ENCODE results near the gene PRCD.
"Not testable (repeated sequence)": the region's sequence is repeated elsewhere in the genome, so short reads cannot be mapped to it uniquely, and the experiment has no call there.

Gene PRCD

GRCh38 chr17:76506408-76507345, 33.2 kb upstream of the PRCD start:
- no peak overlapping the region; the same call in 1 of the 2 replicates for H3K4me3 ChIP-seq (ENCODE audit: low read depth, low read length)
- peak; percentile 82 for TF ChIP-seq CTCF (IDR thresholded peaks at IDR 0.05; ENCODE audit: control insufficient read depth, extremely low read depth, insufficient read depth)
- no peak for DNase-seq (ENCODE audit: low read depth)

- not testable (repeated sequence) for H3K4me3 ChIP-seq (ENCODE audit: low read depth, low read length); DNase-seq (ENCODE audit: low read depth)
Observed at GRCh38 chr17:76508472-76509063, 31.3 kb upstream of the PRCD start.

GRCh38 chr17:76510831-76511244, 29.0 kb upstream of the PRCD start:
- no peak for TF ChIP-seq CTCF (IDR thresholded peaks at IDR 0.05; ENCODE audit: control insufficient read depth, extremely low read depth, insufficient read depth)
- no peak overlapping the region for H3K4me3 ChIP-seq (ENCODE audit: low read depth, low read length)
- DNase-seq (ENCODE audit: low read depth), result no peak

- H3K4me3 ChIP-seq (ENCODE audit: low read depth, low read length), result no peak overlapping the region
- DNase-seq (ENCODE audit: low read depth), result no peak
- TF ChIP-seq CTCF (IDR thresholded peaks at IDR 0.05; ENCODE audit: control insufficient read depth, extremely low read depth, insufficient read depth), result no peak
Observed at GRCh38 chr17:76511668-76512365, 28.0 kb upstream of the PRCD start.

- H3K4me3 ChIP-seq (ENCODE audit: low read depth, low read length), result no peak overlapping the region
Observed at GRCh38 chr17:76512366-76513305, 27.2 kb upstream of the PRCD start.

GRCh38 chr17:76513306-76513692, 26.5 kb upstream of the PRCD start:
- H3K4me3 ChIP-seq (ENCODE audit: low read depth, low read length), result no peak overlapping the region
- no peak for TF ChIP-seq CTCF (IDR thresholded peaks at IDR 0.05; ENCODE audit: control insufficient read depth, extremely low read depth, insufficient read depth)
- DNase-seq (ENCODE audit: low read depth), result no peak

More at GRCh38 chr17:76512366-76513305, 27.2 kb upstream of the PRCD start:
- DNase-seq (ENCODE audit: low read depth), result no peak
- TF ChIP-seq CTCF (IDR thresholded peaks at IDR 0.05; ENCODE audit: control insufficient read depth, extremely low read depth, insufficient read depth), result no peak

GRCh38 chr17:76514355-76514754, 25.5 kb upstream of the PRCD start:
- H3K4me3 ChIP-seq (ENCODE audit: low read depth, low read length); DNase-seq (ENCODE audit: low read depth): not testable (repeated sequence)

All from LNCaP clone FGC (cell line).